ENCODE data around the gene DIO3.

- TF ChIP-seq ZNF274 (IDR thresholded peaks at IDR 0.05; ENCODE audit: low read depth, low read length) (no peak), YY1 (IDR thresholded peaks at IDR 0.05; ENCODE audit: insufficient read depth, insufficient read length) (no peak), SUZ12 (IDR thresholded peaks at IDR 0.05; ENCODE audit: extremely low read depth, insufficient read depth, insufficient read length) (no peak)
Measured at GRCh38 chr14:101547107-101547738, 14.1 kb upstream of the DIO3 start.
